OCI-LY3 (cell line): ENCODE measurements around the gene RBPJ.

ENCODE experiments used
- CTCF ChIP-seq: fragments of 200-600, 300-600 bp; sonication (generic); IDR thresholded peaks from 2 replicates; pipeline ENCODE4 v1.5.1; 2014; ENCODE audit warnings: antibody characterized with exemption, low read length, low read depth
- EZH2phosphoT487 ChIP-seq: fragments of 200-600 bp; shearing (Covaris generic); IDR thresholded peaks from 2 replicates; pipeline ENCODE4 v1.6.1; 2018; ENCODE audit warnings: antibody characterized with exemption, mixed run types, low read depth

- TF ChIP-seq CTCF (no peak), EZH2phosphoT487 (no peak)
Observed at GRCh38 chr4:26478330-26478729, 157.5 kb downstream of the RBPJ start.
